Head of caudate nucleus (tissue), 42 donors: ENCODE data around the gene SMARCA2.

ENCODE experiments used
- DNase-seq, 42 donors: peaks; one replicate each; pipeline versions ENCODE4 v3.0.0 to v3.0.0-alpha.2; 2020 to 2021; ENCODE audit warnings: mixed read lengths in 7 of 42
- intact Hi-C: fragments of 100-400 bp; cut with DNase I; formaldehyde crosslinking; loops from one replicate; pipeline ENCODE4 v1.15.0; 2022

The SMARCA2 gene

DNA sequence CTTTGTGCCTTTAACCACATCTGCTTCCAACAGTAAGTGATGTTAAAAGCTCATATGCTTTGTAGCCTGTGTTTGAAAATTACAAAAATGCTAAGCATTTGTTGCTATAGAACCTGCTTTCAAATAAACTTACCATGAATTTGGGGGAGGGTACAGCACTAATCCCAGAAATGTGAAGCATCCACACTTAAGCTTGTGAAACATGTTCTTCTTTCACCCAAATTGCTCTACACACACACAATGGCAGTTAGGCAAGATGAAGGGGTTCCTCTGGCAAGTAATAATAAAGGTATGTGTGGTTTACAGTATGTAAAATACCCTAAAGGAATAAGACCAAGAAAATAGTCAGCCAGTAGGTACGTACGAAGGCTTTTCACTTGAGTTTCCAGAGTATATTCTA lies 165.6 kb downstream of the SMARCA2 start:
- intact Hi-C loops: no loop called here
- no peak for DNase-seq

DNA sequence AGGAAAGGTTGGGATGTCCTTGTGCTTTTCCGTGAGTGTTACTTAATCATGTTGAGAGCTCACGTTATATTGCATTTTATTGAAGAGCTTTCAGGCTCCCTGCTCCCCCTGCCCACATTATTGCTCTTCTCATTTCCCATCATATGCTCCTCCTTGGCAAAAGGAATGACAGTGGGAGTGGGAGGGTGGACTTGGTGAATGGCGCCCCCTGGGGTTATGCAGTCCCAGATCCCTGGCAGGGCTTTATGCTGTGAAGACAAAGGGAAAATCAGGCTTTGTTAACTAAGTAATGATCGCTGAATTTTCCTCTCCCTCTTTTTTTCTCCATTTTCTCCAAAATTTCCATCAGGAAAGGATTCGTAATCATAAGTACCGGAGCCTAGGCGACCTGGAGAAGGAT lies 166.6 kb downstream of the SMARCA2 start:
- intact Hi-C loops: no loop called here
- DNase-seq: peak in 37 of 42 donors; percentile 17 to 76 (median 47)

DNA sequence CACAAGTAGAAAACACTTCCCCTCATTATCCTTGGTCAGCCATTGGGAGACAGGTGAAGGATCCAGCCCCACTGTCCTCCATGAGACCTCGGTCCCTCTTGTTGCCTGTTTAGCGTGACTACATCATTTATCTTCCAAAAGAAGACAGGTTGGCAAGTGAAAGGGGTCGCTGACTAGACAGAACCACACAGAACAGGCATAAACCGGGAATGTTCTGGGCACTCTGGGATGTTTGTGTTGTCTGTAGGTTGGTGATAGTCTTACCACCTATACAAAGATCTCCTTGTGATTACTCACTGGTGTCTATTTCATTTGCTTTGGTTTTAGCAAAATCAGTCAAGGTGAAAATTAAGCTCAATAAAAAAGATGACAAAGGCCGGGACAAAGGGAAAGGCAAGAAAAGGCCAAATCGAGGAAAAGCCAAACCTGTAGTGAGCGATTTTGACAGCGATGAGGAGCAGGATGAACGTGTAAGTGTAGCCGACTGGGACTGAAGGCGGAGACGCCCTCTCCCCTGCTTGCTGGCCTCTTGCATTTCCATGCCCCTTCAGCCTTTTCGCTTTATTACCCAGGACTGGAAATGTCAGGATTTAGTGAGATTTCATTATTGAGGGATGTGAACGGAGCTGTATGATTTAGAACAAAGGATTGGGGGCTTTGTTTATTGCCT lies 175.9 kb downstream of the SMARCA2 start:
- intact Hi-C loops: no loop called here
- no peak for DNase-seq

DNA sequence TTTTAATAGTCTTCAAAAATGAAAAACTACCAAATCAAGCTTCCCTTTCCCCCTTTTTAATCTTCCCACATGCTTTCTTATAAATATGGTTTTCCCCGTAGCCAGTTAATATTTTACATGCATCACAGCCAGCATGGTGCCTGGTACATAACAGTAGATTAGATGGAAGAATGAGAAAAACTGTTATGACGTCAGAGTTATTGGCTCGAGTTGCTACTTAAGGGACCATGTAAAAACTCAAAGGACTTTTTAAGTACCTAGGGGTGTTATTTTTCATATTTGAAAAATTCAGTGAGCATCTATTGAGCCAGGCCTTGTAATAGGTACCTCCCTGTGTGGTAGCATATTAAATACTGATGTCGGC lies 176.4 kb downstream of the SMARCA2 start:
- DNase-seq: no peak
- intact Hi-C loops: no loop called here

DNA sequence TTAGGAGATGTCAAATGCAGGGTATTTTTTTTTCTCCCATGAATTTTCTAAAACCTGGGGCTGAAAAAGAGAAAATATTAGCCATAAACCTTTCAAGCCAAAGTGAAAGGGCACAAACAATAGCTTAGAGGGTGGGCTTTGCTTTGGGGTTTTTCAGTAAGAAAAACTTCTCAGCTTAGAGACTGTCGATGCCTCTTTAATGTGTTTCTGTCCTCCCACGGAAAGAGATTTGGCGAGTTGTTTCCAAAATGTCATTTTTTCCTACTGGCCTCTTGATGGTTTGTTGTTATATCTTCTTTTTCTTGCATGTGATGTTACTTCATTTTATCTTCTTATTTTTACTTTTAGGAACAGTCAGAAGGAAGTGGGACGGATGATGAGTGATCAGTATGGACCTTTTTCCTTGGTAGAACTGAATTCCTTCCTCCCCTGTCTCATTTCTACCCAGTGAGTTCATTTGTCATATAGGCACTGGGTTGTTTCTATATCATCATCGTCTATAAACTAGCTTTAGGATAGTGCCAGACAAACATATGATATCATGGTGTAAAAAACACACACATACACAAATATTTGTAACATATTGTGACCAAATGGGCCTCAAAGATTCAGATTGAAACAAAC lies 177.3 kb downstream of the SMARCA2 start:
- no peak for DNase-seq
- intact Hi-C loops: no loop called here

DNA sequence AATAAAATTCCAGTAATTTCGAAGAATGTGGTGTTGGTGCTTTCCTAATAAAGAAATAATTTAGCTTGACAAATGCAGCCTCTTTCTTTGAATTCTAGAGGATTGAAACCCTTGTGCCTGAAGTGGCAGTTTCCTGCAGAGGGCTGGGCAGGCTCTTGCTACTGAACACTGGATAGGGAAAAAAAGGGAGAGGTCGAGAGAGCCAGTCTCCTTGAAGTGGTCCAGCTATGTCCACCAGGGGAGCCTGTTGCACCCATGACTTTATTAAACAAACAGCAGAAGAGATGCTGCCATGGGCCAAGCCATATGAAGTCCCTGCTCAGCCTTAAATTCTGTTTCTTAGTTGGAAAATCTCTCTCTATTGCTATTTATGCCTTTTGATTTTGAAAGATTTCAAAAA lies 178.4 kb downstream of the SMARCA2 start:
- intact Hi-C loops: no loop called here
- DNase-seq: no peak

DNA sequence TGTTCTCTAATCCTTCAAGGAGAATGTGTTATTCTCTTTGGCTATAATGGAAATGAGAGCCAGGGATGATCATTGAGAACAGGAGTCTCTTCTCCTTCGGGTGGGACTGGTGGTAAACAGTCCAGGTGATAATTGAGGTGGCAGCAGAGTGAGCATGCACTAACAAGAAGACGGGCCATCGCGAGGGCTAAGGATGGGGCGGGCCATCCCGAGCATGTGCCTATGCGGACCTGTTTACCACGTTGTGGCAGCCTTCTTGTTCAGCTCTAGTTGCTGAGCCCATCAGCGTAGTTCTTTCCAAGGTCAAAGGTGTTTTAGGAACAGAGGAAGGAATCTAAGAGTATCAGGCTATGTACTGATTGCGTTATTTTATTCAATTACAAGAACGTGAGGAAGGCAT lies 180.1 kb downstream of the SMARCA2 start:
- intact Hi-C loops: no loop called here
- DNase-seq: no peak

DNA sequence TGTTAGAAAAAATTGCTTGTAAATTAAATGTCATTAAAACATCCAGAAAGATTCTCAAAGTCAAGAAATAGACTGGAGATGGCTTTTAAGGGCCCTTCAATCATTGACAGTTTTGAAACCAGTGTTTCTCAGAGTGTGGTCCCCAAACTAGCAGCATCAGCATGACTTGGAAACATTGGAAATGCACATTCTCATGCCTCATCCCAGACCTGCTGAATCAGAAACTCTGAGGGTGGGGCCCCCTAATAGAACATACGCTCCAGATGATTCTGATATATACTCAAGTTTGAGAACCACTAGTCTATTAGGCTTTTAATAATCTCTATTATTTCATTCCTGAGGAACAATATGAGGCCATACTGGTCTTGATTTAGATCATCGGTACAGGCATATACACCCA lies 181.6 kb downstream of the SMARCA2 start:
- DNase-seq: no peak
- intact Hi-C loops: no loop called here

DNA sequence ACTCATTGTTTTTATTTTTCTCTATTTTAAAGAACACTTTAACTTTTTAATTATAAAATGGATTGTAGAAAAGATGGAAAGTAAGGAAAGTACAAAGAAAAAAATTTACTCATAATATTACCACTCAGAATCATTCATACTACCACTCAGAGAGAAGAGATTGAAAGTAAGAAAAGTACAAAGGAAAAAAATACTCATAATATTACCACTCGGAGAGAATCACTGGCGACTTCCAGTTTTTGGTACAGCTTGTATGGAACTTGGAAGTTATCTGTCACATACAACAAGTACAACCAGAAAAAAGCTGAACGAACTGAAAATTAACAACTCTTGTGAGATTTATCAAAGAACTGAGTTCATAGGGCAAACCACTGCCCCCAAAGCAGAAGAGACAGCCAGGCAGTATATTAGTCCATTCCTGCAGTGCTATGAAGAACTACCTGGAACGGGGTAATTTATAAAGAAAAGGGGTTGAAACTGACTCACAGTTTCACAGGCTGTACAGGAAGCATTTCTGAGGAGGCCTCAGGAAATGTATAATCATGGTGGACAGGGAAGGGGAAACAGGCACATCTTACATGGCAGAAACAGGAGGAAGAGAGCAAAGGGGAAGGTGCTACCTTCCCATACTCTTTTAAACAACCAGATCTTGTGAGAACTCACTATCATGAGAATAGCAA lies 183.9 kb downstream of the SMARCA2 start:
- no peak for DNase-seq
- intact Hi-C loops: no loop called here

DNA sequence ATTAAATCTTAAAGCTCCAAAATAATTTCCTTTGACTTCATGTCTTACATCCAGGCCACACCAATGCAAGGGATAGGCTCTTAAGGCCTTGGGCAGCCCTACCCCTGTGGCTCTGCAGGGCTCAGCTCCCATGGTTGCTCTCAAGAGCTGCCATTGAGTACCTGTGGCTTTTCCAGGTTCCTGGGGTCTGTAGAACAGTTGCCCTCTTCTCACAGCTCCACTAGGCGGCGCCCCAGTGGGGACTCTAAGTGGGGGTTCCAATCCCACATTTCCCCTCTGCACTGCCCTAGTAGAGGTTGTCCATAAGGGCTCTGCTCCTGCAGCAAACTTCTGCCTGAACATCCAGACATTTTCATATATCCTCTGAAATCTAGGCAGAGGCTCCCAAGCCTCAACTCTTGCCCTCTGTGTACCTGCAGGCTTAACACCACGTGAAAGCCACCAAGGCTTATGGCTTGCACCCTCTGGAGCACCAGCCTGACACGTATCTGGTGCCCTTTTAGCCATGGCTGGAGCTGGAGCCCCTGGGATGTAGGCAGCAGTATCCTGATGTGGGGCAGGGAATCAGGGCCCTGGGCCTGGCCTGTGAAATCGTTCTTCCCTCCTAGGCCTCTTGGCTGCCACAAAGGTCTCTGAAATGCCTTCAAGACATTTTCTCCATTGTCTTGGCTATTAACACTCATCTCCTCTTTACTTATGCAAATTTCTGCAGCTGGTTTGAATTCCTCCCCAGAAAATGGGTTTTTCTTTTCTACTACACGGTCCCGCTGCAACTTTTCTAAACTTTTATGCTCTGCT lies 185.1 kb downstream of the SMARCA2 start:
- DNase-seq: no peak
- intact Hi-C loops: no loop called here

DNA sequence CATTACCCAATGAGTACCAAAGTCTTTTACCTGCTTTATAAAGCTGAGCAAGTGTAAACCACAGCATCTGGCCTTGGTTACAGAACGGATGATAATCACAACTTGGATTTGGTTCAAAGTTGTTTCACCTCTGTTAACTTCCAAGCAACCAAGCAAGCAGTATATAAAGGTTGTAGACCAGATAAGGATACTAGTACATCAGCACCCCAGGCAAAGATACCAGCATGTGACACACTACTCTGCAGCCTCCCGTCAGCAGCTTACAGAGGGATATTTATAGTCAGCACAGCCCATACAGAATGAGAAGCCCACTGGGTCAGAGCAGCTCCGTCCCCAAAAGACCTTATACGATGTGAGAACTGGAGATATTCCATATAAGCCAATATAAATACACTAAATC lies 193.3 kb downstream of the SMARCA2 start:
- no peak for DNase-seq
- intact Hi-C loops: no loop called here

DNA sequence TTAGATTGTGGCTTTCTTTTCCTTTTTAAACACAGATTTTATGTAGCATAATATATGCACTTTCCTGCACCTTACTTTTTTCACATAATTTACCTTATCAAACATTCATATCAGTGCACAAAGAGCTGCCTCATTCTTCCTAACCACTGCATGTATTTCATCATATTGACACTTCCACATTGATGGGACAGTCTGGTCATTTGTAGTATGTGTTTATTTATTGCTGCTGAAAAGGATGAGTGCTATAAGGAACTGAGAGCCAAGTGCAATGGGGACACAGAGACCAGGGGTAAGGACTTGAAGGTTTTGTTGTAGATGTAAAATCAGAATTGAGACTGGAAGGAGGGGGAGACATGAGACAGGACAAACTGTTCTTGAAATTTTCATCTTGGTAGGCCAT lies 193.8 kb downstream of the SMARCA2 start:
- intact Hi-C loops: no loop called here
- no peak for DNase-seq

DNA sequence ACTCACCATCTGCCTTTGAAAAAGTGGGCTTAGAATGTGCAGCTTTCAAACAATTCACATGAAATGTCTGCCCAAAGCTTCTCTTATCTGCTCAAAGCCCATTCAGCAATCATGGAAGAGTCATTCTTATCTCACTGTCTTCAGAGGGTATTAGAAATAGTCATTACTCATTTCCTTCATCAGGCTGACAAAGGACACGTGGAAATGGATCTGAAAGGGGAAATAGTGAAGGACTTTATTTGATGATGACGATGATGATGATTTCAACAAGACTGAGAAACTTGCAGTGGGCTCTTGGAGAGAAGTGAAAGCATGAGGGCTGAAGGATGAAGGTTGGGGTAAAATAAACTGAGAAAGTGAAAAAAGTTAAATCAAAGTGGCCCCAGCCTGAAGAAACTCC lies 194.3 kb downstream of the SMARCA2 start:
- intact Hi-C loops: no loop called here
- no peak for DNase-seq

DNA sequence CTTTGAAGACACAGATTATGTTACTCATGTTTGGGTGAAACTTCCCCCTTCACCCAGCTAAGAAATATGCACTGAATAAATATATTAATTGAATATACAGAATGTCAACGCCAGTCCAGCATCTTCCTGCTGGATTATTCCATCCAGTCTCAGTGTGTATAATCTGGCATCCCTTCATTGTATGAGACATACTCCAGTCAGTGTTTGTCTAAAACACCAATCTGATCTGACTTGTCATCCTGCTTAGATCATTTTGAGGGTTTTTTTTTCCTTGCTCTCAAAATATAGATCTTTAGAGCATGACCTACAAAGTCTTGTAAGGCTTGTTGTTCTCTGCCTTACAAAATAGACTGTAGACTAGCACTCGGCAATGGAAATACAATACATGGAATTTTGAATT lies 195.1 kb downstream of the SMARCA2 start:
- DNase-seq: no peak
- intact Hi-C loops: no loop called here

DNA sequence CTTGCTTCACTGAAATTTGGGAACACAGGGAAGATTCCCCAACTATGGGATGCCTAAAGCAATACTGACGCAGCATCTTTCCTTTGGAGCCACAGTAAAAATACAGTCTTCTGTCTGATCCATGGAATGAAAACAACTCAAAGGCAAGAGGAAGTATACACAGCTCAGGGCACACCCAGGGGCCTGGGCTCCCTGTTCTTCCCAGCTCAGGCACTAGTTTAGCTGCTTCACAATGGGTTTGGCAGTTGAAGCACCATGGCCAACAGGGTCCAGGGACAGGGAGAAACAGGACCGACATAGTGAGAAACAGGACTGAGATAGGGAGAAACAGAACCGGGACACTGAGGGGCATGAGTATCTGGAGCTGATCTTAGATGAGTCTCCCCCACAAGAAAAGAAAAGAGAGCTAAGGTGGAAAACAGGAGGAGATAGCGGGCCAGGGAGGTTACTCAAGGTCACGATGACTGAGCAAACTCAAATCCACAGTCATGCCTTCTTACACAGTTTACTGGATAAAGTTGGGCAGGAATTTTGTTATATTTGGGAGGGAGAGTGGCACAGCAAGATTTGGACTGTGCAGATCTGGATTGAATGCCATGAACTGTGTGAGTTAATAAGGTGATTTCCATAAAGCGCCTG lies 198.8 kb downstream of the SMARCA2 start:
- intact Hi-C loops: no loop called here

DNA sequence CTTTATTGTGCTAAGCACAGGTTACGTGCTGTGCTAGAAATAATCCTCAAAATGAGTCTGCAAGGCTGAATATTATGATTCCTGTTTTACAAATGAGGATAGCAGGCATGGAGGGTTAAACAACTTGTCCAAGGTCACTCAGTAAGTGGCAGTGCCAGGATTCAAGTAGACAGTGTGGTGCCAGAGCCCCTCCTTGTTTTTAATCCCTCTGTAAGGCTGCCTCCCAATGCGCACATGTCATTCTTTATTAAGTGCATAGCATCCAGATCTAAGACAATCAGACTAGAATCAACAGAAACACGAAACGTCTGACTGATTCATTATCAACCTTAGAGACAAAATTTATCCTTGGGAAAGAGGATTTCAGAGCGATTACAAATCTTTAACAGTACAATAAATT lies 199.6 kb downstream of the SMARCA2 start:
- intact Hi-C loops: no loop called here
- DNase-seq: no peak

More for the DNA sequence above, 198.8 kb downstream of the SMARCA2 start:
- DNase-seq: no peak

DNA sequence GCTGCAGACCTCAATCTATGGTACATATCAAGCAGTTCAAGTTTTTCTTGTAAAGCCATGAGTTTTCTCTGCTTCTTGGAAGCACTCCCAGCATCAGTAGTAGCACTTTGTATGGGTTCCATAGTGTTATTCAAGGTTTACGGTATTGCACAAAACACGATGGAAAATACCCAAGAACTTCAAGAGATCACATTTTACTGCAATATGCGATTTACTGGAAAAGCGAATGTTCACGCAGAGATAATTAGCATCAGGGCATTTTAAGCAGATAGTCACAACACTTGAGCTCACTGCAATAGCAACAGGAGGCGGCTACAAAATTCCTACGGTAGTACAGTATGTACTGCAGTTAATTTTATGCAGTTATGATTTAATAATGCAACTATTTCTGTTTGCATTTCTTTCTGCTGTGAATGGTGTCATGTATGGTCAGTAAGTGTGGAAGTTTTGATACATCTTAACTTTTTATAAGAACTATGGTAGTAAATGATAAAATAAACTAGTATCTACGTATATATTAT lies 200.8 kb downstream of the SMARCA2 start:
- intact Hi-C loops: no loop called here
- no peak for DNase-seq

DNA sequence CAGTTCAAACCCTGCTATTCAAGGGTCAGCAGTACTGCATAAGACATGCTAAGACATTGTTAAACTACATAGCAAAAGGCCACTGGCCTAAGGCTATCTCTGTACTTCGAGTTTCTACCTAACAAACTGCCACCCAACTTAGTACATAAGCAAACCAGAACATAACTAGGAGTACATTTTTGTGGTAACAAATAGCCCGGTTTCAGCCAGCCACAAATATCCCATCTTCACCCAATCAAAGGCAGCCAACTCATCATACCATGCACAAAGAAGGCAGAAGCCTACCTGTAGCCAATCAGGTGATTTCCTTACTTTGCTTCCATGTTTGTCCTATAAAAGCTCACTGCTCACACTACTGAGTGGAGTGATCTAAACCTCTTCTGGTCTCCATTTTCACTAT lies 201.4 kb downstream of the SMARCA2 start:
- no peak for DNase-seq
- intact Hi-C loops: no loop called here

DNA sequence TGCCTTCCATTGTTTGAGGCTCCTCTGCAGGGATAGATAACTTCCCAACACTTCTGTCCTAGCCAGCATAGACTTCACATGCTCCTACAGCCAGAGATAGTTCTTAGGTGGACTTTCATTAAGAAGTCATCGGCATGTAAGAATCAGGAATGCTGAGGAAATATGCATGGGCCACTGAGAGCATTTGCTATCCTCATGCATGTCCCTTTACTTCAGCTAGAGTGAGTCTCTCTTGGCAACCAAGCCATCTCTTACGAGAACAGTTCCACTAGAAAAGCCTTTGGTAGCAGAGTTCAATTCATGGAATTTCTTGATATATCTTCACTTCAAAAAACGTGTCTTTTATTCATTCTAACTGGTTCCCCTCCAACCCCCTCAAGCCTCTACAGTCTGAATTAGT lies 202.4 kb downstream of the SMARCA2 start:
- no peak for DNase-seq
- intact Hi-C loops: no loop called here
